GM19193 (cell line): Measurements from ENCODE around the gene ZRANB1.

ENCODE experiments used
- POLR2A ChIP-seq: IDR thresholded peaks from 4 replicates; pipeline ENCODE4 v1.6.1; 2011; ENCODE audit not compliant: insufficient read depth, insufficient read length; ENCODE audit errors: extremely low read depth

ZRANB1 gene

DNA sequence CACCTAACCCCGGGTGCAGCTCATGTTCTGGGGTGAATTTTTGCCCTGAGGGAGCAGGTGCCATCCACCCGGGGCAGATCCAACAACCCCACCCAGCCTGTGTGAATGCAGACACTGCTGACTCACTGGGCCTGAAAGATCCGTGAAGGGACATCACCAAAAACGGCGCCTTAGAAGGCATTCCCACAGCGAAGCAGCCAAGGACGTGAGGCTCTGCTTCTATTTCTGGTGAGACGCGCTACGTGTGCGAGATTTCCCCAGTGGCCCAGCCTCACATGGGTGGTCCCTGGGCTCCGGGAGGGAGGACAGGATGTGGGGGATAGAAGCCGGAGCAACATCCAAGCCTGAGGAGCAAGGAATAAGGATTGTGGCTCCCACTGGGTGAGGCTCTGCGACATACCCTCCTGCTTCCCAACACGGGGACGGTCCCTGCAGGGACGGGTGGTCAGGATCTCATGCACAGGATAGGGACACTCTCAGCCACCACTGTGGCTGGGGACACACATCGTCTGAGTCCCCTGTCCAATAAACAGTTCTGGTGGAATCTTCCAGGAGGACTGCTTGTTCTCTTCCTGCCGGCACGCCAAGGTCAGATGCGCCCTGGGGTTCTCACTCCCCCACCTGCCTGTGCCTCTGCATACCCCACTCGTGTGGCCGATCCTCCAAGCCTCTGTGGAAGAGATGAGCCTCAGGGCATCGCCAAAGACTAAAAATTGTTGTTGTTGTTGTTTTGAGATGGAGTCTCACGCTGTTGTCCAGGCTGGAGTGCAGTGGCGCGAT, 70.2 kb downstream of the ZRANB1 start:
- no peak for TF ChIP-seq POLR2A

DNA sequence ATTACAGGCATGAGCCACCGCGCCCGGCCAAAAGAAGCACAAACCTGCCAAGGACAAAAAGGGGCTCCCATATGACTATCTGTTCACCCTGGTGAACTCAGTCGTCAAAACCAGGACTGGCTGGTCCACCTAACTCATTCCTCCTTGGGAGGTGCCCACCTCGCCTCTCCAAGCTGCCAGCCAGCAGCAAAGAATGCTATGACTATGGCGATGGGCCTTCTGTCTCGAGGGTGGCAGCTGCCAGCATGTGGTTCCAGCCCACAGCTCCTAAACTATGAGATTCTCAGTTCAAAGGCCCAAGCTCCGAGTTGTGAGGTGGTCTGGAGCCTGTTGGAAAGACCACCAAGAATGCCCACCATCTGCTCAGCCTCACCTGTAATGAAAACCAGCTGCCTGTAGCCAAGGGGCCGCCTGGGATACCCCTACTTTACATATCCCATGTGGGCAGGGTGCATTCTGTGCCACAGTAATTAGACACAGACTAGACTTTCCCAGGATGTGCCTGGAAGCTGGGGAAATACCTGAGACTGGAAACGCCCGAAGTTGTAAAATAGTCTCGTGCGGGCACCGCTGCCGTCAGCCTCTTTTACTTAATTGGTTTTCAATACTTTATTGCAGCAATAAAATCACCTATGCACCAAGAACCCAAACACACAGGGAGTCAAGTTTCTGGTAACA, 71.1 kb downstream of the ZRANB1 start:
- no peak for TF ChIP-seq POLR2A

DNA sequence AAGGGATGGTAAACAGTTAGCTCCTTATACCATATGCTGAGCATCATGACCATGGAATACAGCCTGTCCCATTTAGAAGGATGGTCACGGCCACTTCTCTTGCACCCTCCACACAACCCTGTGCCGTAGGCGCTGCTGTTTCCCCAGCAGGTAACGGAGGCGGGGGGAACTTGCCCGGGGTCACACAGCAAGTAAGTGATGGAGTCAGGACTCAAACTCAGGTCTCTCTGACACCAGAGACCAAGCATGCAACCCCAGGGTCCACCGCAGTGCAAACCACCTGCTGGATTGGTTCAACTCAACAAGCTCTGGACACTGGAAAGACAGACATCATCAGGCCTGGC, 71.6 kb downstream of the ZRANB1 start:
- no peak for TF ChIP-seq POLR2A

GRCh38 chr10:125014086-125014830, 72.3 kb downstream of the ZRANB1 start:
- no peak for TF ChIP-seq POLR2A

DNA sequence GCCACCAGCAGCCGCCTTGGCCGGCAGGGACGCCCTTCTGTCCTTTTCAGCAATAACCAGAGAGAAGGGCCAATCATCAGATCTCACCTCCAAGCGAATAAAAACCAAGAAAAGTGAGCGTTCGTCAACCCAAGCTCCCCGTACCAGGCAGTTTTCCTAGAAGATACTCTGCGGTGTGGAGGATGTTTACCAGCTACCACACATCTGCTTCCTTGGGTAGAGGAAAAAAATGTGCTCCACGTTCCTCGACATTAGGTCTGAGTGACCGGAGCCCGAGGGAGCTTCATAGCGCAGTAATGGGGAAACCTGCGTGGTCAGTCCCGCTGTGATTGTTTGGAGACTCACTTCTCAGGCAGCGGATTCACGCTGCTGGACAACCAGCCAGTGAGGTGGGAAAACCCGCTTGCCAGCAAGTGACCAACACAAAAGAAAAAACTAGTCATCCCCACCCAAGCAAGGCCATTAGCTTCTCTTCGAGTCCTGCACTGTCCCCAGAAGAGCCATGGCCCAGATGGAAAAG, 73.0 kb downstream of the ZRANB1 start:
- no peak for TF ChIP-seq POLR2A

DNA sequence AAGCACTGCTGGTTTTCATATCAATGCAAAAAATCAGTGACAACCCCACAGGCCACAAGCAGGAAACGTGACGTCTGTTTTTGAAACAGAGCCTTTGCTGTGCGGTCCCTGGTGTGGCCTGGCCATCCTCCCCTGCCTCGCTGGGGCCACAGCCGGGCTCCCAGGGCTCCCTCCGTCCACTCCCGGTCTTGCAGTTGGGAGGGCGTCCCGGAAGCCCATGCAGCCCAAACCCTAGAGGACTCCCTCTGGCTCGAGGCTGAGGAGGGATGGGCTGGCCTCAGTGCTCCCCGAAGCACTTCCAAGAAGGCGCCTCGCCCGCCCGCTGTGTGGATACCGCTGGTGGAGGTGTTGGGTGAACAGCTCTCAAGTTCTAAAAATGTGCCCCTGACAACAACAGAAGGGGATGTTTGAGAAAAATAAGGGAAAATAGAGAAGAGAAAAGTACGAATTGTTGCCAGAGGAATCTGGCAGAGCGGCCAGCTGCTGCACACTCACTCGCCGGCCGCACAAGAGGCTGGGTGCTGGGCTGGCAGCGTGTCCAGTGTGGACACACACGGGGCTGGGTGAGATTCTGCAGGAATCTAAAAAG, 73.5 kb downstream of the ZRANB1 start:
- no peak for TF ChIP-seq POLR2A

GRCh38 chr10:125016123-125016522, 74.2 kb downstream of the ZRANB1 start:
- TF ChIP-seq POLR2A: no peak

DNA sequence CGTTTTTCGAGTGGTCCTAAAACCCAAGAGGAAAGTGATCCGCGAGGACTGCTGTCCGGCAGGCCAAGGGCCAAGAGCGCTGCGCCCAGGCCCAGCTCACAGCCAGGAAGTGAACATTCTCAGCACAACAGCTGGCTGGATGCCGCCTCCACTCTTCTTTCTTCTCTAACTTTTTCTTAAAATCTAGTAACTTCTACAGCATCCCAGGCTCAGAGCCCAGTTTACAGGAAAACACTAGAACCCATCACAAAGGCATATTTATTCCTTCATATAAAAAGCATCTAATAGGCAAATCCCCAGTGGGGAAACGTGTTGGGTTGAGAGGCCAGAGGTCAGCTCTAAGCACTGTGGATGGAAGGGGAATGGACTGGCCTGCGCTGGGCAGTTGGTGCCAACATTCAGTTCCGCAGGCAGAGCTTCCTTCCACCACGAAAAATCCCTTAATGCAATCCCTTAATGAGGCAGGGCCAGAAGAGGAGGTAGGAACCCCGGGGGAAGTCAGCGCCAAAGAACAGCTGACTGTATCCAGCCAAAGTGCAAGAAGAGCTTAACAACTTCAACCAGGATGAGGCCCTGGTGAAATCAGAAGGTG, 74.8 kb downstream of the ZRANB1 start:
- no peak for TF ChIP-seq POLR2A

DNA sequence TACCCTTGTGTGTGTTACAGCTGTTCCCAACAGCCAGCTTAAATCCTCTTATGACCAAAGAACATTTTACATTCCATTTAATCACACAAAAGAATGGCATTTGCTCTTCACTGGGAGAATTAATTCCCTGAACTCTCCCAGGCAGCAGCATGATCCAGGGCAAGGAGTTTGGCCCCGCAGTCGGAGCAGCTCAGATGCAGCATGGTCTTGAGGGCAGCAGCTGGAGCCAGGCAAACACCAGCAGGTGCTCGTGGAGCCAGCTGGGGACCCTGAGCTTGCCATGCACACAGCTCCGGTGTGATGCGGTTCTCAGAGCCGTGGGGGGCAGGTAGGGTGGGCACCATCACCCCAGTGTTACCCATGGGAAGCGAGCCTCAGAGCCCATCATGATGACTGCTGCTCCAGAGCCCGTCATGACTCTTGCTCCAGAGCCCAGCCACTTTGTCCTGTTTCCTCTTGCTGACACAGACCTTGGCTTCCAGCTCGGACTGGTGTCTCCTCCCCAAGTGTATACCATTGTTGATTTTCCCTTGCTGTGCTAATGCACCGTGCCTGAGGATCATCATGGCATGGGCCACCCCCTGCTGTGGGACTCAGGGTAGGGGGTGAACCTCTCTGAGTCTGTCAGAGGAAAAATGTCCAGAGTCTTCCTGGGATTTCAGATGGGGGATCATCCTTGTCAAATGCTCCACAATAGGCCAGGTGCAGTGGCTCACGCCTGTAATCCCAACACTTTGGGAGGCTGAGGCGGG, 75.8 kb downstream of the ZRANB1 start:
- TF ChIP-seq POLR2A: no peak

- TF ChIP-seq POLR2A: no peak
These were observed 76.7 kb downstream of the ZRANB1 start for GRCh38 chr10:125018576-125019143.

DNA sequence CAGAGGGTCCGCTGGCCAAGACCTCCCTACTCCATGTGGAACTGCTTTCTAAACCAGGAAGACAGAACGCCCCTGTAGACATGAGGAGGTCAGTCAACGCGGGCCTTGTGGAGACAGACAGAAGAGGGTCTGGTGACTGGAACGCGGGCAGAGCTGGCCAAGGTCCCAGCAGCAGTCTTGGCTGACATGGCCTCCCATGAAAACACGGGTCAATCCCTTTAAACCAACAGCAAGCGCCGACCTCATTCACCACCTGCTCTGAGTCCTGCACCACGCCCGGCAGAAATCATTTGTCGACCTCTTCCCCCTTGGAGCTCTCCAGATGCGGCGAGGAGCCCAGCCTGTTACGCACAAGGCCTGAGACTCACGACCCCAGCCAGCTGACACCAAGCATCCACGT, 78.5 kb downstream of the ZRANB1 start:
- no peak for TF ChIP-seq POLR2A

DNA sequence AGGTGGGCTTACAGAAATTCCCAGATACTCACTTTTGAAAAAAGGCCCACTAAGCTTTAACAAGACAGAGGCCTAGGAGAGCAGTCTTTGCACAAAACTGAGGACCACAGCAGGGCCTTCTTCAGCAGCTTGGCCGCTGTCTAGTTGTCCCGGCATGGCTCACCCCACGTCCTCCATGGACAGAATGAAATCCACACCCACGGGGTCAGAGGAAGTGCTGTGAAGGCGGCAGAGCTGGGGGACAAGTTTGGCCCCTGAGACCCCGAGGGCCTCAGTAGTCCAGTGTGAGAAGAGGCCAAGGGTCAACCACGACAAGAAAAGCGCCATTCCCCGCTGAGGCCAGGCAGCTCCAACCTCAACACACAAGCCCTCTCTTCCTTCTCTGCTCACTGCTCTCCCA, 78.9 kb downstream of the ZRANB1 start:
- TF ChIP-seq POLR2A: no peak

- TF ChIP-seq POLR2A: no peak
These were observed 79.9 kb downstream of the ZRANB1 start for GRCh38 chr10:125021686-125022344.
